T-cell (primary cell): ENCODE results near the gene ING3. TPM values are rescaled to one million over a fixed set of nuclear protein-coding genes. Genes with fewer than 3 reads are reported as not detected.
"Not testable (repeated sequence)": the region's sequence is repeated elsewhere in the genome, so short reads cannot be mapped to it uniquely, and the experiment has no call there.

Experiments
- ATAC-seq, 4 experiments: fragments of 200-7000 bp in 3 of 4; fragments of 150-1000 bp in 1 of 4; cut with Tn5 transposase; replicated peaks in 1 of 4; 1 replicate in 3 of 4; 2 replicates in 1 of 4; pipeline ENCODE4 v1.10.0; 2021; ENCODE audit warnings: moderate library complexity in 3 of 4, mild to moderate bottlenecking in 2 of 4, moderate number of reproducible peaks in 1 of 4
- CTCF ChIA-PET, 2 donors: fragments of 300-600 bp; sonication (Branson Sonifier 250); formaldehyde crosslinking; loops; one replicate each; lab custom pipeline; 2022; ENCODE audit warnings: antibody characterized with exemption in 2 of 2; lab: Charles Lee
- POLR2A ChIA-PET, 2 donors: fragments of 300-600 bp; sonication (Branson Sonifier 250); formaldehyde crosslinking; loops; one replicate each; lab custom pipeline; 2022; ENCODE audit warnings: antibody characterized with exemption in 2 of 2; lab: Charles Lee
- DNase-seq, 35 experiments: peaks; one replicate each; pipeline versions ENCODE4 v3.0.0 to v3.0.0-alpha.2; 2013 to 2023
- H3K27ac ChIP-seq: one replicate; pipeline ENCODE4 v1.5.1; 2013; ENCODE audit warnings: low read length
- H3K27me3 ChIP-seq, 2 experiments: replicated peaks in 1 of 2; 1 replicate in 1 of 2; 2 replicates in 1 of 2; pipeline versions ENCODE4 v1.6.1 to v1.7.0; 2013; ENCODE audit warnings: low read length in 1 of 2, mixed read lengths in 1 of 2; ENCODE audit not compliant: control insufficient read depth in 2 of 2, insufficient read depth in 2 of 2; ENCODE audit errors: extremely low read depth in 1 of 2
- H3K36me3 ChIP-seq, 2 donors: 1 replicate in 1 of 2; 2 replicates in 1 of 2; pipeline versions ENCODE4 v1.6.1 to v1.7.0; 2013; ENCODE audit warnings: low read length in 1 of 2; ENCODE audit not compliant: control insufficient read depth in 2 of 2, insufficient read depth in 1 of 2; ENCODE audit errors: extremely low read depth in 1 of 2
- H3K4me1 ChIP-seq, 2 experiments: 1 replicate in 1 of 2; 2 replicates in 1 of 2; pipeline versions ENCODE4 v1.6.1 to v1.7.0; 2013; ENCODE audit warnings: low read length in 2 of 2, mixed read lengths in 1 of 2; ENCODE audit not compliant: insufficient read depth in 2 of 2, control insufficient read depth in 1 of 2; ENCODE audit errors: extremely low read depth in 1 of 2
- H3K4me3 ChIP-seq, 2 donors: 1 replicate in 1 of 2; 2 replicates in 1 of 2; pipeline versions ENCODE4 v1.5.1 to v1.7.0; 2013; ENCODE audit warnings: mild to moderate bottlenecking in 2 of 2, low read length in 1 of 2, moderate library complexity in 1 of 2; ENCODE audit not compliant: control insufficient read depth in 1 of 2; ENCODE audit errors: extremely low read depth in 1 of 2
- H3K9me3 ChIP-seq: 2 replicates; pipeline ENCODE4 v1.7.0; 2013
- H3K27ac Mint-ChIP-seq, 2 donors: one replicate each; pipeline ENCODE4 v1.8.0; 2020 to 2021; ENCODE audit warnings: mild to moderate bottlenecking in 2 of 2, mixed read lengths in 2 of 2
- H3K27me3 Mint-ChIP-seq, 2 donors: one replicate each; pipeline ENCODE4 v1.8.0; 2021 to 2022; ENCODE audit warnings: mixed read lengths in 2 of 2
- H3K36me3 Mint-ChIP-seq: one replicate; pipeline ENCODE4 v1.8.0; 2021; ENCODE audit warnings: mixed read lengths
- H3K4me1 Mint-ChIP-seq, 3 donors: one replicate each; pipeline ENCODE4 v1.8.0; 2020 to 2022; ENCODE audit warnings: mixed read lengths in 3 of 3, mild to moderate bottlenecking in 1 of 3
- H3K4me3 Mint-ChIP-seq, 3 donors: one replicate each; pipeline ENCODE4 v1.8.0; 2020 to 2022; ENCODE audit warnings: mild to moderate bottlenecking in 3 of 3, mixed read lengths in 3 of 3, moderate library complexity in 3 of 3
- H3K9me3 Mint-ChIP-seq, 3 donors: one replicate each; pipeline ENCODE4 v1.8.0; 2020 to 2022; ENCODE audit warnings: mixed read lengths in 3 of 3
- WGBS: methylation state at CpG from one replicate; pipeline ENCODE4 v1.1.5; 2013; ENCODE audit warnings: missing lambda C conversion rate; ENCODE audit not compliant: insufficient coverage; 5-methylcytosine and 5-hydroxymethylcytosine counted together
- total RNA-seq, 35 experiments: library from RNA in 6 of 35; stranded (reverse) in 6 of 35; fragments of 120-200 nt in 1 of 35; gene quantifications; one replicate each; pipeline versions ENCODE4 v1.2.1 to v1.2.4 and lab custom pipeline; 2013 to 2026

The ING3 gene
- total RNA-seq, 5 donors from 2014 or later (not counting 1 experiment from before 2014, with no cell fraction given), result 20.6 to 32.3 (median 25.6) TPM

GRCh38 chr7:120979765-120980499 is 29.4 kb downstream of the ING3 start:
- Histone ChIP-seq H3K27ac (no peak overlapping the region), H3K4me3 (no peak overlapping the region), H3K9me3 (no peaks in the 10 kb centered on the region), H3K4me1 (no peaks in the 10 kb centered on the region), H3K36me3 (peaks cover 0 to 18% of the 10 kb centered on the region in 2 donors), H3K27me3 (no peaks in the 10 kb centered on the region)
- no peak for DNase-seq
- ATAC-seq, result no peak
- Mint-ChIP-seq H3K27me3 (peaks cover 0 to under 1% of the 10 kb centered on the region in 2 donors), H3K9me3 (no peaks in the 10 kb centered on the region), H3K36me3 (peaks cover 4% of the 10 kb centered on the region), H3K4me1 (peaks cover 3 to 6% (median 4%) of the 10 kb centered on the region in 3 donors), H3K4me3 (no peak overlapping the region), H3K27ac (no peak overlapping the region)
- POLR2A ChIA-PET, result interaction anchor here (0.6 kb wide), 2 partner anchors 18 to 403 kb away, joined by 3 to 4 read pairs; no protein-coding TSS in a partner anchor
- no CpG with 5 or more reads among the region's 1 CpG for WGBS
- CTCF ChIA-PET, result interaction anchor here in 1 of 2 donors (0.6 to 1.2 kb wide), 3 partner anchors 9 to 134 kb away, joined by 4 to 6 read pairs (median 4); partner anchors contain the start of gene ING3

- H3K36me3 ChIP-seq, result peaks cover 0 to 6% of the 10 kb centered on the region in 2 donors
- no peak overlapping the region for H3K27ac ChIP-seq
- H3K4me3 ChIP-seq, result no peak overlapping the region
- no CpG with 5 or more reads among the region's 1 CpG for whole genome bisulfite sequencing
- CTCF ChIA-PET, result no interaction called here
- POLR2A ChIA-PET, result interaction anchor here in 1 of 2 donors (0.6 kb wide), 1 partner anchor 8 kb away, joined by 3 read pairs; no protein-coding TSS in a partner anchor
- Mint-ChIP-seq H3K27me3 (peaks cover 0 to 5% of the 10 kb centered on the region in 2 donors), H3K27ac (no peak overlapping the region), H3K36me3 (no peaks in the 10 kb centered on the region), H3K4me1 (peaks cover 3 to 6% (median 4%) of the 10 kb centered on the region in 3 donors), H3K4me3 (no peak overlapping the region), H3K9me3 (no peaks in the 10 kb centered on the region)
- no peak for ATAC-seq
- DNase-seq, result no peak
- H3K27me3 ChIP-seq, result peaks cover 0 to 2% of the 10 kb centered on the region in 2 experiments
- H3K4me1 ChIP-seq, result no peaks in the 10 kb centered on the region
- no peaks in the 10 kb centered on the region for H3K9me3 ChIP-seq
These were observed 30.5 kb downstream of the ING3 start for GRCh38 chr7:120981117-120981516.

DNA sequence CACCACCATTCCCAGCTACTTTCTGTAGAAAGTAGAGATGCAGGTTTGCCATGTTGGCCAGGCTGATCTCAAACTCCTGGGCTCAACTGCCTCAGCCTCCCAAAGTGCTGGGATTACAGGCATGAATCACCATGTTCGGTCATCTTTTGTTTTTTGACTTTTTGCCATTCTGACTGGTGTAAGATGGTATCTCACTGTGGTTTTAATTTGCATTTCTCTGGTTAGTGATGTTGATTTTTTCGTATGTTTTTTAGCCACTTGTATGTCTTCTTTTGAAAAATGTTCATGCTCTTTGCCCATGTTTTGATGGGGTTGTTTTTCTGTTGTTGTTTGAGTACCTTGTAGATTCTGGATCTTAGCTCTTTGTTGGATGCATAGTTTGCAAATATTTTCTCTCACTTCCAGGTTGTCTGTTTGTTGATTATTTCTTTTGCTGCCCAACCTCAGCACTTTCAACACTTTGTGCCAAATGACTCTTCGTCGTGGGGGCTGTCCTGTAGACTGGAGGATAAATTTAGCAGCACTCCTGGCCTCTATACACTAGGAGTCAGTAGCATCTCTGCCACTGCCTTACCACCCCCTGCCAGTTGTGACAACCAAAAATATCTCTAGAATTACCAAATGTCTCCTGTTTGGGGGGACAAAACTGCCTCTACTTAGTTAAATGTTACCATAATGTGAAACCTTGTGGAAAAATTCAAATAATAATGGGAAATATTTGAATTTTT is 31.5 kb downstream of the ING3 start:
- no peak overlapping the region for H3K4me3 Mint-ChIP-seq

GRCh38 chr7:120983592-120983991 is 33.0 kb downstream of the ING3 start:
- H3K36me3 ChIP-seq, H3K27ac ChIP-seq, H3K9me3 ChIP-seq, H3K4me3 ChIP-seq, H3K36me3 Mint-ChIP-seq, DNase-seq, ATAC-seq, POLR2A ChIA-PET, H3K27ac Mint-ChIP-seq, H3K9me3 Mint-ChIP-seq, H3K4me3 Mint-ChIP-seq, CTCF ChIA-PET: not testable (repeated sequence)
- Mint-ChIP-seq H3K27me3 (peaks cover 20 to 24% of the 10 kb centered on the region in 2 donors), H3K4me1 (peaks cover 12 to 19% (median 16%) of the 10 kb centered on the region in 3 donors)
- Histone ChIP-seq H3K27me3 (peaks cover 0 to 14% of the 10 kb centered on the region in 2 experiments), H3K4me1 (peaks cover 6 to 10% of the 10 kb centered on the region in 2 experiments)
- WGBS, result 92% methylated on average over 4 of the region's 8 CpGs

More for the DNA sequence above, 31.5 kb downstream of the ING3 start:
- Mint-ChIP-seq H3K36me3 (no peaks in the 10 kb centered on the region), H3K9me3 (no peaks in the 10 kb centered on the region), H3K27ac (no peak overlapping the region), H3K27me3 (peaks cover 9 to 13% of the 10 kb centered on the region in 2 donors), H3K4me1 (peaks cover 3 to 6% (median 4%) of the 10 kb centered on the region in 3 donors)
- Histone ChIP-seq H3K27ac (no peak overlapping the region), H3K4me1 (no peaks in the 10 kb centered on the region), H3K9me3 (no peaks in the 10 kb centered on the region), H3K36me3 (no peaks in the 10 kb centered on the region), H3K27me3 (peaks cover 0 to 5% of the 10 kb centered on the region in 2 experiments), H3K4me3 (no peak overlapping the region)
- ChIA-PET CTCF (no interaction called here), POLR2A (no interaction called here)
- no peak for ATAC-seq
- 46% methylated on average over 2 of the region's 4 CpGs for WGBS
- DNase-seq, result no peak

GRCh38 chr7:120984406-120984805 is 33.8 kb downstream of the ING3 start:
- H3K4me3 ChIP-seq, result no peak overlapping the region
- WGBS, result 100% methylated on average over 1 of the region's 3 CpGs
- no peak overlapping the region for H3K27ac ChIP-seq
- H3K4me1 ChIP-seq, result peaks cover 9 to 15% of the 10 kb centered on the region in 2 experiments
- H3K36me3 ChIP-seq, result no peaks in the 10 kb centered on the region
- peaks cover 0 to 20% of the 10 kb centered on the region in 2 experiments for H3K27me3 ChIP-seq
- H3K4me3 Mint-ChIP-seq, result no peak overlapping the region
- ChIA-PET CTCF (interaction anchor here (0.8 to 2.4 kb wide), 5 partner anchors 15 to 123 kb away, joined by 3 to 15 read pairs (median 3); no protein-coding TSS in a partner anchor), POLR2A (interaction anchor here in 1 of 2 donors (0.6 kb wide), 1 partner anchor 103 kb away, joined by 5 read pairs; no protein-coding TSS in a partner anchor)
- DNase-seq, result no peak
- peaks cover 20 to 26% (median 24%) of the 10 kb centered on the region in 3 donors for H3K4me1 Mint-ChIP-seq
- H3K27ac Mint-ChIP-seq, result no peak overlapping the region
- no peaks in the 10 kb centered on the region for H3K36me3 Mint-ChIP-seq
- no peaks in the 10 kb centered on the region for H3K9me3 ChIP-seq
- H3K27me3 Mint-ChIP-seq, result peaks cover 28 to 32% of the 10 kb centered on the region in 2 donors
- no peaks in the 10 kb centered on the region for H3K9me3 Mint-ChIP-seq
- ATAC-seq, result no peak

DNA sequence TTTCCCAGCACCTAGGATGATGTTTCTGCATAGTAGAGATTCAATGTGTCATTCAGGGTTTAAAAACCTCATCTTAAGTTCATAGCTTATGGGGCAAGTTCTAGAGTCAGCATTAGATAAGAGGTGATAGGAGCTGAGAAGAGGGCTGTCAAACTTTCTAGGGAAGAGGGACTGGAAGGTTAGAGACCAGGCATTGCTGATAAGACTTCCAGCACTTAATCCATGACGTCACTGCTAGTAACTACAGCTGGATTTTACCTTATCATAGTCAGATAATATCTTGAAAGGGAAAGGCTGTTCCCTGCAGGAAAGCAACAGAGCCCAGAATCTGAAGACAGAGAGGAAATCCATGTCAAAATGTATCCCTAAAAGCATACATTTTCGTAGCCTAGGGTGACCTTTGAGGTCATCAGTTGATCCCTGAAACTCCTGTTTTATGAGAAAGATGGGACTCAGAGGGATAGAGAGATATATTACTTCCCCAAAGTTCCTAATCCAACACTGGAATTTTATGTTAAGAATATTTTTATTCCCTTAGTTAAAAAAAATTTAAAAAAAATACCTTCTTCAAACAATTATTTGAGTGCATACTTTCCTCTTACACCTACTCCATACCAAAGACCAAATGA is 34.7 kb downstream of the ING3 start:
- Histone ChIP-seq H3K4me3 (no peak overlapping the region), H3K36me3 (no peaks in the 10 kb centered on the region), H3K4me1 (peaks cover 9 to 15% of the 10 kb centered on the region in 2 experiments), H3K9me3 (no peaks in the 10 kb centered on the region), H3K27me3 (peaks cover 0 to 24% of the 10 kb centered on the region in 2 experiments), H3K27ac (no peak overlapping the region)
- peaks cover 34 to 40% of the 10 kb centered on the region in 2 donors for H3K27me3 Mint-ChIP-seq
- CTCF ChIA-PET, result interaction anchor here (0.6 to 2.4 kb wide), 6 partner anchors 16 to 123 kb away, joined by 3 to 15 read pairs (median 3); no protein-coding TSS in a partner anchor
- no peak overlapping the region for H3K4me3 Mint-ChIP-seq
- WGBS, result no CpG with 5 or more reads among the region's 2 CpGs
- no peak for ATAC-seq
- peaks cover 20 to 26% (median 26%) of the 10 kb centered on the region in 3 donors for H3K4me1 Mint-ChIP-seq
- H3K36me3 Mint-ChIP-seq, result no peaks in the 10 kb centered on the region
- no peak for DNase-seq
- POLR2A ChIA-PET, result no interaction called here
- H3K27ac Mint-ChIP-seq, result no peak overlapping the region
- no peaks in the 10 kb centered on the region for H3K9me3 Mint-ChIP-seq
